SK-N-MC (cell line): ENCODE data around the gene MCTP2.

Source experiments
- EZH2 ChIP-seq: fragments of 200-600 bp; sonication (generic); IDR thresholded peaks from one replicate; pipeline ENCODE4 v1.6.1; 2017; ENCODE audit warnings: antibody characterized with exemption
- FOXP2 ChIP-seq: optimal IDR thresholded peaks from 2 replicates; pipeline ENCODE3; 2011; ENCODE audit warnings: mild to moderate bottlenecking, moderate library complexity; ENCODE audit not compliant: insufficient read depth; ENCODE audit errors: extremely low read length, control extremely low read depth
- POLR2AphosphoS5 ChIP-seq: IDR thresholded peaks from 2 replicates; pipeline ENCODE4 v1.6.1; 2012; ENCODE audit warnings: mild to moderate bottlenecking, low read depth, low read length, borderline replicate concordance

GRCh38 chr15:94186770-94187331 is 44.5 kb upstream of the MCTP2 start:
- TF ChIP-seq EZH2 (no peak), POLR2AphosphoS5 (no peak), FOXP2 (no peak)
